K562 (cell line): ENCODE data around the gene SELENOK. TPM values are rescaled to one million over a fixed set of nuclear protein-coding genes. Genes with fewer than 3 reads are reported as not detected.

Source experiments
- ATAC-seq: fragments of 200-7000 bp; cut with Tn5 transposase; 3 replicates; pipeline ENCODE4 v1.9.1; 2020; ENCODE audit warnings: moderate library complexity
- BruUV-seq: library from RNA; stranded (reverse); fragments of 400-500 nt; replicated peaks from 2 replicates; lab custom pipeline; 2021; lab: Mats Ljungman, UMichigan
- CTCF ChIA-PET: fragments of 300-600 bp; formaldehyde crosslinking; extraction: SDS; loops from one replicate; lab custom pipeline; 2021; ENCODE audit warnings: low intra/inter-chr PET ratio; lab: Yijun Ruan, JAX
- POLR2A ChIA-PET: fragments of 300-600, 350-650 bp; sonication (Branson Sonifier 250); formaldehyde crosslinking; extraction: SDS; loops from one replicate; lab custom pipeline; 2021; ENCODE audit warnings: antibody characterized with exemption, inconsistent platforms; lab: Yijun Ruan, JAX
- DNase-seq, 4 experiments: peaks; one replicate each; pipeline versions ENCODE4 v3.0.0 to v3.0.0-alpha.2; 2011 to 2018; ENCODE audit warnings: low spot score in 3 of 4, mixed read lengths in 3 of 4; ENCODE audit errors: extremely low read depth in 1 of 4
- FAIRE-seq: peaks from 2 replicates; lab custom pipeline; 2011; peaks lifted over from hg19 to GRCh38; lab: Jason Lieb, UNC
- H2AFZ ChIP-seq: 2 replicates; pipeline ENCODE4 v1.6.0; 2011; ENCODE audit warnings: low read depth, low read length, control low read depth, inconsistent platforms
- H3K27ac ChIP-seq: fragments of 200-600 bp; 3 replicates; pipeline ENCODE4 v1.8.0; 2011; ENCODE audit warnings: low read depth, mild to moderate bottlenecking, control low read depth, inconsistent platforms, low read length, moderate library complexity, mixed read lengths; ENCODE audit errors: extremely low read depth
- H3K27me3 ChIP-seq, 2 experiments: fragments of 300-600 bp in 1 of 2; 2 replicates in 1 of 2; 3 replicates in 1 of 2; pipeline versions ENCODE4 v1.6.0 to v1.8.0; 2011; ENCODE audit warnings: inconsistent platforms in 2 of 2, low read length in 2 of 2, mild to moderate bottlenecking in 1 of 2, mixed read lengths in 1 of 2, moderate library complexity in 1 of 2; ENCODE audit not compliant: control insufficient read depth in 2 of 2, insufficient read depth in 2 of 2
- H3K36me3 ChIP-seq: fragments of 300-600 bp; 3 replicates; pipeline ENCODE4 v1.8.0; 2011; ENCODE audit warnings: mild to moderate bottlenecking, low read length, inconsistent platforms; ENCODE audit not compliant: control insufficient read depth, insufficient read depth
- H3K4me1 ChIP-seq, 2 experiments: fragments of 200-600 bp in 1 of 2; replicated peaks in 1 of 2; 2 replicates in 1 of 2; 3 replicates in 1 of 2; pipeline versions ENCODE4 v1.5.1 to v1.8.0; 2011; ENCODE audit warnings: inconsistent platforms in 2 of 2, low read length in 2 of 2, mild to moderate bottlenecking in 1 of 2, mixed read lengths in 1 of 2, moderate library complexity in 1 of 2; ENCODE audit not compliant: control insufficient read depth in 2 of 2, insufficient read depth in 2 of 2
- H3K4me2 ChIP-seq: 2 replicates; pipeline ENCODE4 v1.6.1; 2011; ENCODE audit warnings: low read length, control low read depth, inconsistent platforms, mixed read lengths; ENCODE audit not compliant: insufficient read depth
- H3K4me3 ChIP-seq: fragments of 200-600 bp; sonication (generic), shearing (Covaris generic); 2 replicates; pipeline ENCODE4 v1.5.1; 2016; ENCODE audit warnings: control low read depth, inconsistent platforms
- H3K79me2 ChIP-seq: fragments of 200-600 bp; 3 replicates; pipeline ENCODE4 v1.8.0; 2011; ENCODE audit warnings: low read length, inconsistent platforms; ENCODE audit not compliant: control insufficient read depth, insufficient read depth
- H3K9ac ChIP-seq, 2 experiments: 2 replicates each; pipeline versions ENCODE4 v1.6.0 to v1.6.1; 2011; ENCODE audit warnings: low read depth in 2 of 2, low read length in 2 of 2, control low read depth in 1 of 2, inconsistent platforms in 1 of 2, mild to moderate bottlenecking in 1 of 2, mixed read lengths in 1 of 2; ENCODE audit not compliant: insufficient read depth in 1 of 2
- H3K9me1 ChIP-seq: one replicate; pipeline ENCODE4 v1.6.0; 2011; ENCODE audit warnings: inconsistent platforms, mild to moderate bottlenecking, low read length, moderate library complexity; ENCODE audit not compliant: control insufficient read depth, insufficient read depth
- H3K9me3 ChIP-seq: replicated peaks from 2 replicates; pipeline ENCODE4 v1.5.1; 2011; ENCODE audit warnings: low read depth, low read length, inconsistent platforms; ENCODE audit not compliant: control insufficient read depth, insufficient read depth
- H4K20me1 ChIP-seq: replicated peaks from 2 replicates; pipeline ENCODE4 v1.6.1; 2011; ENCODE audit warnings: low read length, inconsistent platforms, mixed read lengths; ENCODE audit not compliant: control insufficient read depth, insufficient read depth
- GATAD2B ChIP-seq: fragments of 450-650 bp; IDR thresholded peaks from 2 replicates; pipeline ENCODE4 v1.6.1; 2017; ENCODE audit warnings: mild to moderate bottlenecking, borderline replicate concordance
- GTF2F1 ChIP-seq: IDR thresholded peaks from 2 replicates; pipeline ENCODE4 v1.6.1; 2011; ENCODE audit warnings: low read depth, low read length, improper control_type of control experiment
- MCM2 ChIP-seq: fragments of 450-650 bp; IDR thresholded peaks from 2 replicates; pipeline ENCODE4 v1.6.1; 2017; ENCODE audit warnings: low read depth, mild to moderate bottlenecking
- PCBP2 ChIP-seq: fragments of 200-400 bp; formaldehyde crosslinking; IDR thresholded peaks from 2 replicates; pipeline ENCODE4 v1.6.1; 2018; ENCODE audit warnings: low read length, low read depth, mild to moderate bottlenecking, moderate library complexity; ENCODE audit not compliant: poor library complexity, severe bottlenecking
- POU5F1 ChIP-seq: fragments of 150-350 bp; IDR thresholded peaks from 2 replicates; pipeline ENCODE4 v1.6.1; 2014; ENCODE audit warnings: borderline replicate concordance, low read length, low read depth, mild to moderate bottlenecking; ENCODE audit not compliant: partially characterized antibody
- SAFB ChIP-seq: fragments of 200-400 bp; formaldehyde crosslinking; IDR thresholded peaks from 2 replicates; pipeline ENCODE4 v1.6.1; 2017; ENCODE audit warnings: low read depth, low read length, borderline replicate concordance
- SMAD3 ChIP-seq: fragments of 450-650 bp; formaldehyde crosslinking; conservative IDR thresholded peaks from 2 replicates; pipeline ENCODE4 v1.4.0; 2020; ENCODE audit warnings: mild to moderate bottlenecking
- SRSF9 ChIP-seq: fragments of 200-400 bp; formaldehyde crosslinking; IDR thresholded peaks from 2 replicates; pipeline ENCODE4 v1.6.1; 2017; ENCODE audit warnings: low read depth, low read length, borderline replicate concordance
- U2AF1 ChIP-seq: fragments of 200-400 bp; formaldehyde crosslinking; optimal IDR thresholded peaks from 2 replicates; pipeline ENCODE3; 2017; ENCODE audit warnings: mild to moderate bottlenecking, low read depth, low read length, moderate library complexity
- ZNF165 ChIP-seq: fragments of 250-450 bp; sonication (Bioruptor Pico); IDR thresholded peaks from 2 replicates; pipeline ENCODE4 v1.4.0; 2020; ENCODE audit warnings: borderline replicate concordance
- ZNF24 ChIP-seq: fragments of 450-650 bp; IDR thresholded peaks from 2 replicates; pipeline ENCODE4 v1.6.1; 2016
- ZNF561 ChIP-seq: fragments of 450-650 bp; formaldehyde crosslinking; conservative IDR thresholded peaks from 2 replicates; pipeline ENCODE4 v1.4.0; 2020; ENCODE audit warnings: mild to moderate bottlenecking, moderate library complexity
- WGBS: fragments of 100-300 bp; shearing (Covaris generic); methylation state at CpG from one replicate; pipeline ENCODE4 v1.1.6; 2016; ENCODE audit warnings: low coverage, mixed read lengths; ENCODE audit not compliant: insufficient coverage; ENCODE audit errors: missing lambda C conversion rate; 5-methylcytosine and 5-hydroxymethylcytosine counted together
- in situ Hi-C: fragments of 300-500 bp; cut with MboI; formaldehyde crosslinking; loops from 4 replicates; pipeline ENCODE4 v1.15.0; 2018; ENCODE audit warnings: inconsistent platforms, mixed read lengths
- intact Hi-C: fragments of 100-400 bp; cut with micrococcal nuclease; formaldehyde crosslinking; loops from 2 replicates; pipeline ENCODE4 v1.14.2; 2022
- polyA plus RNA-seq, 8 experiments: library from polyadenylated mRNA; depleted of rRNA in 4 of 8; stranded (reverse) in 5 of 8; unstranded in 3 of 8; fragments of >200 nt; fragmentation: Nextera tagmentation in 2 of 8; fragmentation: Illumina TruSeq in 1 of 8; extraction: Ambion mirVana in 2 of 8; extraction: Trizol in 1 of 8; gene quantifications; 2 replicates each; pipeline versions ENCODE4 v1.2.1 to v1.2.3, GENCODE V29; 2011 to 2014; ENCODE audit warnings: inconsistent platforms in 1 of 8, missing spikeins in 1 of 8
- total RNA-seq, 7 experiments: library from RNA; depleted of rRNA in 6 of 7; stranded (reverse); fragments of >200 nt in 6 of 7; fragmentation: Illumina TruSeq in 2 of 7; extraction: Trizol in 2 of 7; gene quantifications; 2 replicates each; pipeline versions ENCODE4 v1.2.1 to v1.2.3, GENCODE V29; 2011 to 2021; ENCODE audit warnings: low replicate concordance in 1 of 7
- TF ChIP-seq, protein P1 (sequence below): fragments of 250-450 bp; sonication (Bioruptor Pico); IDR thresholded peaks from 2 replicates; pipeline ENCODE4 v1.8.0; 2021; ENCODE audit warnings: borderline replicate concordance, mild to moderate bottlenecking, moderate library complexity; ENCODE audit not compliant: poor library complexity, severe bottlenecking
- TF ChIP-seq, protein P2 (sequence below): sonication (generic); formaldehyde crosslinking; IDR thresholded peaks from 2 replicates; pipeline ENCODE4 v1.8.1; 2023; ENCODE audit warnings: mild to moderate bottlenecking, missing genetic modification reagents, moderate library complexity

SELENOK gene
- total and polyA plus RNA-seq, 9 of the 15 experiments (the other 6 are each of a cell fraction or from before 2014, with no cell fraction given) = 18.3 to 164 (median 34.8) TPM

DNA sequence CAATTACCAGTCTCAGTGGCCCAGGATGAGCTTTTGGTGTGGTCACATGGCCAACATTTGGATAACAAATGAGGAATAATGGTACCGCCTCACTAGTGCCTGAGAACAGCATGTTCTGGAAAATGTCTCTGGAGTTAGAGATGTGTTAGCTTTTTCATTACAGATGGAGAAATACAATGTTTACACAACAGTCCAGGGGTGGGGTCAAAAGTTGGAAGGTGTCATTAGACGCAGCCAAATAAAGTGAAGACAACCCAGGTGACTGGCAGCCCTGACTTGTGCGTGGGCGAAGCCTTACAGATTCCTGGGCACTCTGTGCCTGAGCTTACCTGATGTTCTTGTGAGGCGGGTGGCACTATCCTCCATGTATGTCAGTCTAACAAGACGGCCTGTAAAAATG is 32.5 kb downstream of the SELENOK start:
- Histone ChIP-seq H4K20me1 (no peaks in the 10 kb centered on the region), H3K9me1 (no peaks in the 10 kb centered on the region), H3K4me3 (no peak overlapping the region), H3K9me3 (no peaks in the 10 kb centered on the region), H3K79me2 (no peaks in the 10 kb centered on the region), H3K27ac (no peak overlapping the region), H2AFZ (no peak overlapping the region), H3K27me3 (peaks cover 0 to 8% of the 10 kb centered on the region in 2 experiments; a peak in 1 of 5 replicates), H3K4me2 (no peak overlapping the region), H3K9ac (no peak overlapping the region), H3K4me1 (no peaks in the 10 kb centered on the region), H3K36me3 (0 out of 3 replicates have a peak, but pooled peaks cover 8% of the 10 kb centered on the region)
- in situ Hi-C loops = no loop called here
- FAIRE-seq = no peak
- intact Hi-C loops = no loop called here
- WGBS = 97% methylated on average over 6 of the region's 6 CpGs
- no peak for DNase-seq
- no TSS peak for BruUV-seq
- CTCF ChIA-PET = no interaction called here
- POLR2A ChIA-PET = interaction anchor here (0.6 kb wide), 2 partner anchors 12 to 126 kb away, joined by 3 read pairs; no protein-coding TSS in a partner anchor
- no peak for ATAC-seq
- TF ChIP-seq ZNF165 (no peak), SMAD3 (CRISPR knock-in tag) (no peak), ZNF561 (CRISPR knock-in tag) (no peak), GATAD2B (no peak)

DNA sequence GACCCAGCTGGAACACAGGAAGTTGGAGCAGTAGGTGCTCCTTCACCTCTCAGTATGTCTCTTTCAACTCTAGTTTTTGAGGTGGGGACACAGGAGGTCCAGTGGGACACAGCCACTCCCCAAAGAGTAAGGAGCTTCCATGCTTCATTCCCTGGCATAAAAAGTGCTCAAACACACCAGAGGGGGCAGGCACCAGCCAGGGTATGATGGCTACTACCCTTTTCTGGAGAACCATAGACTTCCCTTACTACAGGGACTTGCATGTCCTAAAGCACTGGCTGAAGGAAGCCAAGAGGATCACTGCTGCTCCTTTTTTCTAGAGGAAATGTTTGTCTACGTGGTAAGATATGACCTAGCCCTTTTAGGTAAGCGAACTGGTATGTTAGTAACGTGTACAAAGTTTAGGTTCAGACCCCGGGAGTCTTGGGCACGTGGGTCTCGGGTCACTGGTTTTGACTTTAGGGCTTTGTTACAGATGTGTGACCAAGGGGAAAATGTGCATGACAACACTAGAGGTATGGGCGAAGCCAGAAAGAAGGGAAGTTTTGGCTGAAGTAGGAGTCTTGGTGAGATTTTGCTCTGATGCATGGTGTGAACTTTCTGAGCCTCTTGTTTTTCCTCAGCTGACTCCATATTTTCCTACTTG is 33.4 kb downstream of the SELENOK start:
- Histone ChIP-seq H3K9me3 (no peaks in the 10 kb centered on the region), H4K20me1 (no peaks in the 10 kb centered on the region)
- WGBS = 50% methylated on average over 5 of the region's 7 CpGs
- ATAC-seq (no peak), FAIRE-seq (no peak)
- no peak for TF ChIP-seq POU5F1
- TF ChIP-seq SRSF9 = no peak
- no peak for TF ChIP-seq ZNF24
- TF ChIP-seq GTF2F1 = no peak
- TF ChIP-seq PCBP2 = no peak
- no peak for TF ChIP-seq U2AF1
- TF ChIP-seq, protein P1, sequence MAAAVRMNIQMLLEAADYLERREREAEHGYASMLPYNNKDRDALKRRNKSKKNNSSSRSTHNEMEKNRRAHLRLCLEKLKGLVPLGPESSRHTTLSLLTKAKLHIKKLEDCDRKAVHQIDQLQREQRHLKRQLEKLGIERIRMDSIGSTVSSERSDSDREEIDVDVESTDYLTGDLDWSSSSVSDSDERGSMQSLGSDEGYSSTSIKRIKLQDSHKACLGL = no peak
- no peak for TF ChIP-seq SAFB
- no peak for TF ChIP-seq MCM2
- TF ChIP-seq, protein P2, sequence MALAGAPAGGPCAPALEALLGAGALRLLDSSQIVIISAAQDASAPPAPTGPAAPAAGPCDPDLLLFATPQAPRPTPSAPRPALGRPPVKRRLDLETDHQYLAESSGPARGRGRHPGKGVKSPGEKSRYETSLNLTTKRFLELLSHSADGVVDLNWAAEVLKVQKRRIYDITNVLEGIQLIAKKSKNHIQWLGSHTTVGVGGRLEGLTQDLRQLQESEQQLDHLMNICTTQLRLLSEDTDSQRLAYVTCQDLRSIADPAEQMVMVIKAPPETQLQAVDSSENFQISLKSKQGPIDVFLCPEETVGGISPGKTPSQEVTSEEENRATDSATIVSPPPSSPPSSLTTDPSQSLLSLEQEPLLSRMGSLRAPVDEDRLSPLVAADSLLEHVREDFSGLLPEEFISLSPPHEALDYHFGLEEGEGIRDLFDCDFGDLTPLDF = no peak
- TF ChIP-seq, all 486 proteins: peak for 0
- BruUV-seq = no TSS peak
- Histone ChIP-seq H3K9me1 (no peaks in the 10 kb centered on the region), H3K27me3 (peaks cover 0 to 11% of the 10 kb centered on the region in 2 experiments; a peak in 2 of 5 replicates), H3K27ac (no peak overlapping the region), H3K4me1 (no peaks in the 10 kb centered on the region), H3K4me3 (no peak overlapping the region), H3K79me2 (no peaks in the 10 kb centered on the region), H3K4me2 (no peak overlapping the region), H2AFZ (no peak overlapping the region), H3K9ac (no peak overlapping the region), H3K36me3 (0 out of 3 replicates have a peak, but pooled peaks cover 6% of the 10 kb centered on the region)
- POLR2A ChIA-PET = interaction anchor here (0.6 kb wide), 2 partner anchors 11 to 30 kb away, joined by 3 read pairs; no protein-coding TSS in a partner anchor
- in situ Hi-C loops (no loop called here), intact Hi-C loops (no loop called here)
- no peak for DNase-seq
- CTCF ChIA-PET = no interaction called here
